DMS153 (cell line): ENCODE data around the gene SORT1.
"Not testable (repeated sequence)": the region's sequence is repeated elsewhere in the genome, so short reads cannot be mapped to it uniquely, and the experiment has no call there.

ENCODE experiments used
- DNase-seq: peaks from one replicate; lab custom pipeline; 2025; lab: John Stamatoyannopoulos, UW

SORT1 gene

GRCh38 chr1:109396871-109397580, 692 bp downstream of the SORT1 start:
- no peak for DNase-seq

GRCh38 chr1:109396513-109396839, 1.2 kb downstream of the SORT1 start:
- DNase-seq: no peak

- no peak for DNase-seq
Observed at GRCh38 chr1:109395602-109396512, 1.9 kb downstream of the SORT1 start.

- not testable (repeated sequence) for DNase-seq
Observed at GRCh38 chr1:109395282-109395599, 2.5 kb downstream of the SORT1 start.

- DNase-seq: no peak
Observed at GRCh38 chr1:109394591-109395281, 3.0 kb downstream of the SORT1 start.

GRCh38 chr1:109393617-109394233, 4.0 kb downstream of the SORT1 start:
- DNase-seq: no peak

- no peak for DNase-seq
Observed at GRCh38 chr1:109392788-109393616, 4.7 kb downstream of the SORT1 start.

- no peak for DNase-seq
Observed at GRCh38 chr1:109392037-109392787, 5.5 kb downstream of the SORT1 start.

GRCh38 chr1:109391626-109392025, 6.1 kb downstream of the SORT1 start:
- DNase-seq: no peak

- no peak for DNase-seq
Observed at GRCh38 chr1:109391157-109391556, 6.6 kb downstream of the SORT1 start.

GRCh38 chr1:109389638-109390341, 7.9 kb downstream of the SORT1 start:
- no peak for DNase-seq

GRCh38 chr1:109388884-109389637, 8.7 kb downstream of the SORT1 start:
- no peak for DNase-seq

- no peak for DNase-seq
Observed at GRCh38 chr1:109388208-109388711, 9.5 kb downstream of the SORT1 start.

GRCh38 chr1:109386054-109386717, 11.5 kb downstream of the SORT1 start:
- no peak for DNase-seq

GRCh38 chr1:109385417-109385816, 12.3 kb downstream of the SORT1 start:
- DNase-seq: no peak

GRCh38 chr1:109383854-109384253, 13.9 kb downstream of the SORT1 start:
- no peak for DNase-seq

GRCh38 chr1:109383087-109383779, 14.5 kb downstream of the SORT1 start:
- DNase-seq: no peak

- DNase-seq: no peak
Observed at GRCh38 chr1:109381573-109381972, 16.1 kb downstream of the SORT1 start.
